AG10803 (cell line): ENCODE measurements around the gene FEM1B.

Experiments used
- DNase-seq: peaks from one replicate; pipeline ENCODE4 v3.0.0; 2010; ENCODE audit warnings: low read depth
- H3K4me3 ChIP-seq: 2 replicates; pipeline ENCODE4 v1.5.1; 2011; ENCODE audit warnings: mild to moderate bottlenecking, low read length, control low read depth
- TF ChIP-seq, protein P1 (sequence below): conservative IDR thresholded peaks from 2 replicates; pipeline ENCODE4 v1.5.1; 2011; ENCODE audit warnings: mild to moderate bottlenecking, low read length, control low read depth, inconsistent platforms

Gene FEM1B

DNA sequence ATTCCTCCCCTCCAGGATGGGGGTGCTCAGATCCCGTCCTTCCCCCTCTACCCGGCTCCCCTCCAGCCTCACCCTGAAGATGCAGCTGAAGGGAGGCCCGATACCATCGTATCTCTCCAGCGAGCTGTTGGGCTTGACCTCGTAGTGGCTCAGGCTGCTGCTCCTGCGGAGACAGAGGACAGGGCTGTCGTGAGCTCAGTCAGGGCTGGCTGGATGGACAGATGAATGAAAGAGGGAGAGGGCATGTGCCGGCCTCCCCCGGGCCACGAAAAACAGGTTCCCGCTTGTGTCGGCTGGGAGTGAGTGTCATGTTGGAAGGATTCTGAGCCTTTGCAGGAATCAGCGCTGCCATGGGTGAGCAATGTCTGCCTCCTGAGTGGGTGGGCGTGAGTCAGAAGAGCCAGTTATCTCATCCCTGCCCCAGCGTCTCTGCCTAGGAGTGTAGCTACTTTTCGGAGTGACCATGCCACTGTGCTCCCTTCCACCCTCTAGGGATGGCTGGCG is 35.2 kb downstream of the FEM1B start:
- TF ChIP-seq, protein P1, sequence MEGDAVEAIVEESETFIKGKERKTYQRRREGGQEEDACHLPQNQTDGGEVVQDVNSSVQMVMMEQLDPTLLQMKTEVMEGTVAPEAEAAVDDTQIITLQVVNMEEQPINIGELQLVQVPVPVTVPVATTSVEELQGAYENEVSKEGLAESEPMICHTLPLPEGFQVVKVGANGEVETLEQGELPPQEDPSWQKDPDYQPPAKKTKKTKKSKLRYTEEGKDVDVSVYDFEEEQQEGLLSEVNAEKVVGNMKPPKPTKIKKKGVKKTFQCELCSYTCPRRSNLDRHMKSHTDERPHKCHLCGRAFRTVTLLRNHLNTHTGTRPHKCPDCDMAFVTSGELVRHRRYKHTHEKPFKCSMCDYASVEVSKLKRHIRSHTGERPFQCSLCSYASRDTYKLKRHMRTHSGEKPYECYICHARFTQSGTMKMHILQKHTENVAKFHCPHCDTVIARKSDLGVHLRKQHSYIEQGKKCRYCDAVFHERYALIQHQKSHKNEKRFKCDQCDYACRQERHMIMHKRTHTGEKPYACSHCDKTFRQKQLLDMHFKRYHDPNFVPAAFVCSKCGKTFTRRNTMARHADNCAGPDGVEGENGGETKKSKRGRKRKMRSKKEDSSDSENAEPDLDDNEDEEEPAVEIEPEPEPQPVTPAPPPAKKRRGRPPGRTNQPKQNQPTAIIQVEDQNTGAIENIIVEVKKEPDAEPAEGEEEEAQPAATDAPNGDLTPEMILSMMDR = no peak
- H3K4me3 ChIP-seq = no peak overlapping the region
- DNase-seq = no peak

DNA sequence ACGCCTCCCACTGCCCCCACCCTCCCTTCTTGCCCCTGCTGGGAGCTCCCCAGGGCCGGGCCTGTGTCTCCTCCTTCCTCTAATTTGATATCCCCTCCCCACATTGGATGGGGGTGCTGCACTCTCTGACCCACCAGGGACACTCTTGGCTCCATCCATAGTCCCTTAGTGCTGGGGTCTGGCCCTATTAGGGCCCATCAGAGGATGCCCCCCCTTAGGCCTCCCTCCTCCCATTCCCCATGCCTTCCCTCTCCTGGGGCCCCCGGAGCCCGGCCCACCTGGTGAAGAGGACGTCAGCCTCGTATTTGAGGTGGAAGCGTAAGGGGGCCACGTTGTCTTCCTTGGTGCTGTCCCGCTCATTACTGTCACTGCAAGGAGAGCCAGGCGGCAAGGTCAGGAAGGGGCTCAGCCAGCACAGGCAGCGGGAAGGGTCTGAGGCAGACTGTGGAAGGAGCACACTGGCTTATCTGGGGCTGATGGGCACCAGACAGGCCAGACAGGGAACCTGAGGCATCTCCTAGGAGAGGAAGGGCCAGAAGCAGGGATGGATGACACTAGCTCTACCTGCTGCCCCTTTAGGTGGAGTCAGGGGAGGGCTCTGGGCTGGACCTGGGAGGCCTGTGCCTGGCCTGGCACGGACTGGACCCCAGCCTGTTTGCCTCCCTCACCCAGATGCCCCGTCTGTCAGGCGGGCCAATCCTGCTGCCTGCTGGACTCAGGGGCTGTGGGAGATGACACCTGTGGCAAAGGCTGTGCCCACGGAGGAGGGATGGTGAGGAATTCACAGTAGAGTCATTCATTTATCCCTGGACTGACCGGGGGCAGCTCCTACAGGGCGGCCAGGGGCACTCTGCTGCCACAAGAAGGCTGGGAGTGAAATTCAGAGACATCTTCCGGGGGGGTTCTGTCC is 36.2 kb downstream of the FEM1B start:
- no peak for DNase-seq
- TF ChIP-seq, protein P1 = no peak
- no peak overlapping the region for H3K4me3 ChIP-seq

DNA sequence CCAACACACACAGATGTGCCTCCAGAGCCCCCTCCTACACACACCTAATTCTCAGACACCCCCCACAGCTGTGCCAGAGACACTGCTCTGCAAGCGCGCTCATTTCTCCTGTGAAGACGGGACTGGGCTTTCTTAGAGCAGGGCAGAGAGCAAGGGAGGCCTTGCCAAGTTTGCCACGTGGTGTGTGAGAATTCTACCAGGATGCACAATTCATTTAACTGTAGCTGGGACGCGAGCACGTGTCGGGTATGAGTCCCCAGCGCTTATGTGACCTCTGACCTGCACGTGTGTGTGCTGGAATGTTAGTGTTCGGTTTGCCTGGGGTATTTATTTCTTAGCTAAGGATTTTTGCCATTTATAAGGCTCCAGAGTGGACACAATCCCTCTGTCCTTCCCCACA is 37.0 kb downstream of the FEM1B start:
- no peak for DNase-seq
- TF ChIP-seq, protein P1 = no peak
- H3K4me3 ChIP-seq = no peak overlapping the region

DNA sequence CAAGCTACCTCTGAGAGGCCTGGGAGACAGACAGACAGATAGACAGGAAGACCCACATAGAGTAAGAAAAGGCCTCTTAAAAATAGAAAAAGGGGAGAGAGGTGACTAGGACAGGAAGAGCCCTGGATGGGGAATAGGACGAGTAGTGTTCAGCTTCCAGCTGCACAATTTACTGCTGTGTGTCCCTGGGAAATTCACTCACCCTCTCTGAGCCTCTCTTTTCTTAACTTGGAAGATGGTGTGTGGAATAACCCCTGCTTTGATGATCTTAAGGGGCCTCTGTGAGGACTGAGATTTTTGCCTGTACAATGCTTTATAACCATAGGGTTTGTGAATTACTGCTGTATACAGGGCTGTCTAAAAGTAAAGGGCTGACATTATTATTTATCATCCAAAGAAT is 37.5 kb downstream of the FEM1B start:
- no peak for DNase-seq
- TF ChIP-seq, protein P1 = no peak

DNA sequence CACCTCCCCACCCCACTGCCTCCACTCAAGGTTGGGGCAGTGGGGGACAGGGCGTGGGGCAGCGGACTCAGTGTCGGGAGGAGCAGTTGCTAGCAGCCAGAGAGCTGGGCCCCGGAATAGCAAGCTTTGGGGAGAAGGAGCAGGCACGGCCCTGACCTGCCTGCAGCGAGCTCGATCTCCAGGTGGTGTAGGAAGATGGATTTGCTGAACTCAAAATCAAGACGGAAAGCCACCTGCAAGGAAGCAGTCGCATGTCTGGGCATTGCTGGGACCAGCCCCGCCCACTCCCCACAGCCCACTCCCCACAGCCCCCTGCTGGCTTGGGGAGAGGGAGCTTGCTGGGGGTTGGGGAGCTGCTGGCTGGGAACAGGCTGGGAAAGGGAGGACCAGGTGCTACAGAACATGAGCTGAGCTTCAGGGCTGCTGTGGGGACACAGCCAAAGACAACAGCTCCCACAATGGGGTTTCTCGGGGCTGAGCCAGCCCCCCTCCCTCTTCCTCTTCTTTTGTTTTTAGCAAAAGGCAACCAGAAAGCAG is 38.0 kb downstream of the FEM1B start:
- no peak for DNase-seq
- TF ChIP-seq, protein P1 = no peak
- H3K4me3 ChIP-seq = no peak overlapping the region

More for the DNA sequence above, 37.5 kb downstream of the FEM1B start:
- no peak overlapping the region for H3K4me3 ChIP-seq

DNA sequence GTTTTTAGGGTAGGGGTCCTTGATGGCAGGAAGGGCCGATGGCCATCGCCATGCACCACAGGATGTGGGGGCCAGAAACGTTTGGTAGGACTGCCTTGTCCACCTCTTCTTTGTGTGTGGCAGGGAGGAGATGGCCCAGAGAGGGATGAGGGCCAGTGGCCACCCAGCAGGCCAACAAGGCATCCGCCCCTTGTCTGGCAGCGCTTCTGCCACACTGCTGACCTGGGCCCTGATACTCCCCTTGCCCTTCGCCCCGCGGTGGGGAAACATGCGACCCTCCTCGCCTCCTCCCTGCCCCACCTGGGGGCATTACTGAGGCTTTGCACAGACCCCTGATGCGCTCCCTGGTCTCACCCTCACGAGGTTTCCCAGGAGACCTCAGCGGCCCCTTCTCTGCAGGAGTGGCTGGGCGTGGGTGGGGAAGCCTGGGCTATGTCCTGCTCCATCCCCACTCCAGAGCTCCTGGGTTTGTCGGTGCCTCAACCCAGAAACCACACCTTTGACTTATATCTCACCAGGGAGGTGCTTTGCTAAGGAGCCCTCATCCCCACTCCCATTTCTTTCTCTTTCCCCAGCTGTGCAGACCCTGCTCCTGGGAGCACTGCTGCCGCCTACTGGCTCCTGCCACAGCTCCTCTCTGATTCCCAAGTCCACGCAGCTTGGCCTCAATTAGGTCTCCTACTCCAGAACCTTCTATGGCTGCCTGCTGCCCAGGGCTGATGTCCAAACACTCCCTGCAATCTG is 38.7 kb downstream of the FEM1B start:
- no peak overlapping the region for H3K4me3 ChIP-seq
- DNase-seq = no peak
- TF ChIP-seq, protein P1 = peak; percentile 29
